OCI-LY7 (cell line): ENCODE results near the gene GRM4.

ENCODE experiments used
- EZH2phosphoT487 ChIP-seq: fragments of 200-600 bp; sonication (generic); IDR thresholded peaks from 2 replicates; pipeline ENCODE4 v1.6.1; 2018; ENCODE audit warnings: low read depth, borderline replicate concordance, mild to moderate bottlenecking, mixed run types, antibody characterized with exemption, low read length, moderate library complexity, mixed read lengths
- TF ChIP-seq, protein P1 (sequence below): fragments of 200-600 bp; sonication (generic); conservative IDR thresholded peaks from 2 replicates; pipeline ENCODE4 v1.5.1; 2014; ENCODE audit warnings: mild to moderate bottlenecking, antibody characterized with exemption, low read length, moderate library complexity, mixed read lengths

DNA sequence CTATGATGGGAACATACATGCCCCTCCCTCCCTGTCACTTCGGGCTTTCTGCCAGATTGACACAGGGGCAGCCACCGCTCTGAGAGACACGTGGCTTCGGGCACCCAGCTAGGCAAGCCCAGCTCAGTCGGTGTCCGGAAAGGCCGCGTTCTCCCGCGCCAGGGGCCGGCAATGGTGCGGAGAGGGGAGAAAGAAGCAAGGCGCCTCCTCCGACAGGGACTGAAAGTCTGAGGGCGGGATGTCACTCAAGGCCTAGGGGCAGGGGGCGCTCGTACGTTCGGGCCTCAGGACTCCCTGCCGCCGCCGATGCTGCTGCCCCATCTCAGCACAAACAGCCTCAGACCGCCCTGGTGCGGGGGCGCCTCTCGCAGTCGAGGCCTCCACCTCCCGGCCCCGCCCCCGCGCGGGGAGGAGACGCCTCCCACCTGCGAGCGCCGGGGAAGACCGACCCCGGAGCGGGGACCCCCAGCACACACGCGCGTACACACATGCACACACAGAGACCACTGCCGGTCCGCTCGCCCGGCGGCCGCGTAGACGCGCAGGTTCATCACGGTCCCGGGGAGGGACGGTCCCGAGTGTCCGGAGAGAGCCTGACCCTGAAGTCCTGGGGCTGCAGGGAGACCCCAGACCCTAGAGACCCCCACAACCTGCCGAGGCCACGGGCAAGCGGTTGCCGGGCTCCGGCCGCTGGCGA, 1.9 kb downstream of the GRM4 start:
- TF ChIP-seq, protein P1, sequence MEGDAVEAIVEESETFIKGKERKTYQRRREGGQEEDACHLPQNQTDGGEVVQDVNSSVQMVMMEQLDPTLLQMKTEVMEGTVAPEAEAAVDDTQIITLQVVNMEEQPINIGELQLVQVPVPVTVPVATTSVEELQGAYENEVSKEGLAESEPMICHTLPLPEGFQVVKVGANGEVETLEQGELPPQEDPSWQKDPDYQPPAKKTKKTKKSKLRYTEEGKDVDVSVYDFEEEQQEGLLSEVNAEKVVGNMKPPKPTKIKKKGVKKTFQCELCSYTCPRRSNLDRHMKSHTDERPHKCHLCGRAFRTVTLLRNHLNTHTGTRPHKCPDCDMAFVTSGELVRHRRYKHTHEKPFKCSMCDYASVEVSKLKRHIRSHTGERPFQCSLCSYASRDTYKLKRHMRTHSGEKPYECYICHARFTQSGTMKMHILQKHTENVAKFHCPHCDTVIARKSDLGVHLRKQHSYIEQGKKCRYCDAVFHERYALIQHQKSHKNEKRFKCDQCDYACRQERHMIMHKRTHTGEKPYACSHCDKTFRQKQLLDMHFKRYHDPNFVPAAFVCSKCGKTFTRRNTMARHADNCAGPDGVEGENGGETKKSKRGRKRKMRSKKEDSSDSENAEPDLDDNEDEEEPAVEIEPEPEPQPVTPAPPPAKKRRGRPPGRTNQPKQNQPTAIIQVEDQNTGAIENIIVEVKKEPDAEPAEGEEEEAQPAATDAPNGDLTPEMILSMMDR, result peak; percentile 66
- no peak for TF ChIP-seq EZH2phosphoT487
